Transverse colon (tissue), 4 donors: ENCODE data around the gene PREX1. TPM values are rescaled to one million over a fixed set of nuclear protein-coding genes. Genes with fewer than 3 reads are reported as not detected.
A peak's percentile ranks its signal among the peaks of the same experiment; 100 is the strongest.
"Not testable (repeated sequence)": the region's sequence is repeated elsewhere in the genome, so short reads cannot be mapped to it uniquely, and the experiment has no call there.

Experiments
- DNase-seq: peaks from one replicate; pipeline ENCODE4 v3.0.0-alpha.2; 2019
- H3K27ac ChIP-seq, 4 donors: fragments of 200-600 bp; sonication (generic); 2 replicates each; pipeline ENCODE4 v1.5.1; 2016 to 2018; ENCODE audit warnings: inconsistent platforms in 4 of 4
- H3K27me3 ChIP-seq: fragments of 200-600 bp; sonication (generic); 2 replicates; pipeline ENCODE4 v1.5.1; 2017; ENCODE audit warnings: inconsistent platforms
- H3K36me3 ChIP-seq, 4 donors: fragments of 200-600 bp; sonication (generic); 2 replicates each; pipeline ENCODE4 v1.5.1; 2017 to 2019; ENCODE audit warnings: inconsistent platforms in 4 of 4
- H3K4me1 ChIP-seq, 4 donors: fragments of 200-600 bp; sonication (generic); 2 replicates each; pipeline ENCODE4 v1.5.1; 2017 to 2020; ENCODE audit warnings: inconsistent platforms in 4 of 4
- H3K4me3 ChIP-seq, 4 donors: fragments of 200-600 bp; sonication (generic); 1 replicate in 1 of 4; 2 replicates in 3 of 4; pipeline versions ENCODE4 v1.5.1 to v1.6.1; 2017 to 2019; ENCODE audit warnings: inconsistent platforms in 4 of 4
- H3K9me3 ChIP-seq, 2 donors: fragments of 200-600 bp; sonication (generic); 2 replicates each; pipeline ENCODE4 v1.5.1; 2017 to 2019; ENCODE audit warnings: inconsistent platforms in 2 of 2
- EP300 ChIP-seq: sonication (generic); formaldehyde crosslinking; IDR thresholded peaks from one replicate; pipeline ENCODE4 v1.6.1; 2017; ENCODE audit warnings: antibody characterized with exemption, low read depth
- POLR2A ChIP-seq: fragments of 450-650 bp; IDR thresholded peaks from one replicate; pipeline ENCODE4 v1.6.1; 2016; ENCODE audit warnings: antibody characterized with exemption, mild to moderate bottlenecking, moderate library complexity
- POLR2AphosphoS5 ChIP-seq, 3 donors: sonication (generic); formaldehyde crosslinking; IDR thresholded peaks; one replicate each; pipeline ENCODE4 v1.6.1; 2016; ENCODE audit warnings: antibody characterized with exemption in 3 of 3
- WGBS, 2 donors: methylation state at CpG; one replicate each; pipeline ENCODE4 v1.1.5; 2018; ENCODE audit warnings: low coverage in 1 of 2; 5-methylcytosine and 5-hydroxymethylcytosine counted together
- in situ Hi-C, 4 donors: fragments of 200-750 bp; cut with MboI; loops; one replicate each; pipeline versions ENCODE4 v1.15.0 to v1.15.1; 2017; ENCODE audit warnings: low sequenced_read_pairs in 3 of 4, low pct_ligation_motif_present in 1 of 4, low pct_unique_long_range_greater_than_20kb in 1 of 4
- intact Hi-C: fragments of 100-400 bp; cut with DNase I; formaldehyde crosslinking; loops from one replicate; pipeline ENCODE4 v1.15.1; 2023; ENCODE audit warnings: low total_unique reads
- total RNA-seq, 4 donors: library from RNA; depleted of rRNA; stranded (reverse); fragments of >200 nt; gene quantifications; one replicate each; pipeline ENCODE4 v1.1.0, GENCODE V29; 2016
- TF ChIP-seq, protein P1 (sequence below), 5 experiments: fragments of 200-600 bp in 3 of 5; fragments of 450-650 bp in 2 of 5; sonication (generic) in 3 of 5; IDR thresholded peaks; 1 replicate in 2 of 5; 2 replicates in 3 of 5; pipeline ENCODE4 v1.5.1; 2016 to 2017; ENCODE audit warnings: antibody characterized with exemption in 5 of 5, inconsistent platforms in 3 of 5, mild to moderate bottlenecking in 2 of 5, moderate library complexity in 1 of 5

The PREX1 gene
- total RNA-seq, 4 donors from 2014 or later: 10.9 to 29.9 (median 16.6) TPM

- no peak overlapping the region for H3K4me3 ChIP-seq
- no peaks in the 10 kb centered on the region for H3K9me3 ChIP-seq
- in situ Hi-C loops: no loop called here
- intact Hi-C loops: no loop called here
- TF ChIP-seq POLR2AphosphoS5 (IDR thresholded peaks at IDR 0.05) (no peak), POLR2A (no peak), EP300 (no peak)
- TF ChIP-seq, protein P1, sequence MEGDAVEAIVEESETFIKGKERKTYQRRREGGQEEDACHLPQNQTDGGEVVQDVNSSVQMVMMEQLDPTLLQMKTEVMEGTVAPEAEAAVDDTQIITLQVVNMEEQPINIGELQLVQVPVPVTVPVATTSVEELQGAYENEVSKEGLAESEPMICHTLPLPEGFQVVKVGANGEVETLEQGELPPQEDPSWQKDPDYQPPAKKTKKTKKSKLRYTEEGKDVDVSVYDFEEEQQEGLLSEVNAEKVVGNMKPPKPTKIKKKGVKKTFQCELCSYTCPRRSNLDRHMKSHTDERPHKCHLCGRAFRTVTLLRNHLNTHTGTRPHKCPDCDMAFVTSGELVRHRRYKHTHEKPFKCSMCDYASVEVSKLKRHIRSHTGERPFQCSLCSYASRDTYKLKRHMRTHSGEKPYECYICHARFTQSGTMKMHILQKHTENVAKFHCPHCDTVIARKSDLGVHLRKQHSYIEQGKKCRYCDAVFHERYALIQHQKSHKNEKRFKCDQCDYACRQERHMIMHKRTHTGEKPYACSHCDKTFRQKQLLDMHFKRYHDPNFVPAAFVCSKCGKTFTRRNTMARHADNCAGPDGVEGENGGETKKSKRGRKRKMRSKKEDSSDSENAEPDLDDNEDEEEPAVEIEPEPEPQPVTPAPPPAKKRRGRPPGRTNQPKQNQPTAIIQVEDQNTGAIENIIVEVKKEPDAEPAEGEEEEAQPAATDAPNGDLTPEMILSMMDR (IDR thresholded peaks at IDR 0.05): no peak
- H3K36me3 ChIP-seq: no peaks in the 10 kb centered on the region
- peak overlapping the region; percentile 12 to 37 (median 30) for H3K27ac ChIP-seq
- DNase-seq: no peak
- WGBS, 2 donors: 55 to 80% methylated on average over 6 to 7 of the region's 7 CpGs
- peaks cover 0 to 13% (median 0%) of the 10 kb centered on the region in 4 donors for H3K4me1 ChIP-seq
- no peaks in the 10 kb centered on the region for H3K27me3 ChIP-seq
Observed at GRCh38 chr20:48759631-48760245, 68.1 kb downstream of the PREX1 start.

DNA sequence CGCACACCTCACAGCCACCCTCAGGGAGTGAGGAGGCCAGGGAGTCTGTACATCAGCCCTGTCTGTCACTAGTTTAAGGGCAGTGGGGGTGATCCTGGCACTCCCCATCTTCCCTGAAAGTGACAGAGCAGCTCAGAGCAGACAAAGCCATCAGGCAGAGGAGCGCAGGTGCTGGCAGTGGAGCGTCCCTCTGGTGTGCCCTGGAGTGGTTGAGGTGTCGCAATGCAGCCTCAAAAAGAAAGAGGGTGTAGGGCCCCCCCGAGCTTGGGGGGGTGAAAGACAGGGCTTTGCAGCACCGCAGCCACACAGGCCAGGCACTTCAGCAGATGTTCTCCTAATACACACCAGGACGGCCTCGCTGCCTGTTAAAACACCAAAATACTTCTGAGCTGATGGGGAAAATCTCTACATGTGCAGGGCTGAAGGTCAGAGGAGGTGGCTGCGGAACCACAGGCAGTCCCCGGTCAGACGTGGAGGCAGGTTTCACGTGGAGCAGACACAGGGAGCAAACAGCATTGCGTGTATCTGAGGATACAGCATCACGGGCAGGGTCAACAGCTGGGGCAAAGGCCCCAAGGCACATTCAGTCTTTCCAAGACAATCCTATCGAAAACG, 69.5 kb downstream of the PREX1 start:
- Histone ChIP-seq H3K4me1 (peaks cover 0 to 13% (median 0%) of the 10 kb centered on the region in 4 donors), H3K36me3 (no peaks in the 10 kb centered on the region), H3K27ac (no peak overlapping the region), H3K27me3 (no peaks in the 10 kb centered on the region), H3K9me3 (no peaks in the 10 kb centered on the region), H3K4me3 (no peak overlapping the region)
- TF ChIP-seq, protein P1 (IDR thresholded peaks at IDR 0.05): no peak
- TF ChIP-seq POLR2AphosphoS5 (IDR thresholded peaks at IDR 0.05): no peak
- TF ChIP-seq EP300: no peak
- TF ChIP-seq POLR2A: no peak
- intact Hi-C loops: no loop called here
- WGBS, 2 donors: 83% methylated on average over 15 of the region's 16 CpGs; no CpG with 5 or more reads in 1 of the 2 donors
- DNase-seq: peak; percentile 33
- in situ Hi-C loops: no loop called here

- H3K27me3 ChIP-seq, intact Hi-C loops: not testable (repeated sequence)
Observed at GRCh38 chr20:48756774-48757173, 71.0 kb downstream of the PREX1 start.

DNA sequence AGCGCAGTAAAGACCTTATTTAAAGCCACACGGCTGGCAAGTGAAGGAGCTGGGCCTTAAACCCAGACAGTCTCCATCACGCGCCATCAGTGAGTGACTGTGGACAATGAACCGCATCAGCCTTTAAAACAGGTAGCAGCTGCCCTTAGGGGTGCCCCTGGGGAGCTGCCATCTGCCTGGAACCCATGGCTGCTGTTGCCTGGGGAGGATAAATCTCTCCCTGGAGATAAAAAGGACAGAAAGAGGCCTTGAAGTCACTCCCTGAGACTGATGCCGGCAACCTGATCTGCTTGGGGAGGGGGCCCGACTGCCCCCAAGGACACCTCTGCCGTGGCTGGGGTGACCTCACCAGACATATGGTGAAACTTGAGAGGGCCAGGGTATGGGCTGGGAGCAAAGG, 73.5 kb downstream of the PREX1 start:
- no peaks in the 10 kb centered on the region for H3K9me3 ChIP-seq
- DNase-seq: no peak
- H3K36me3 ChIP-seq: no peaks in the 10 kb centered on the region
- peaks cover 0 to 9% (median 3%) of the 10 kb centered on the region in 4 donors for H3K4me1 ChIP-seq
- H3K27ac ChIP-seq: no peak overlapping the region
- TF ChIP-seq, protein P1 (IDR thresholded peaks at IDR 0.05): no peak
- TF ChIP-seq EP300 (no peak), POLR2A (no peak), POLR2AphosphoS5 (IDR thresholded peaks at IDR 0.05) (no peak)
- H3K4me3 ChIP-seq: no peak overlapping the region
- in situ Hi-C loops (no loop called here), intact Hi-C loops (no loop called here)
- H3K27me3 ChIP-seq: no peaks in the 10 kb centered on the region
- 74 to 100% methylated on average over 1 to 8 of the region's 8 CpGs for WGBS, 2 donors

More at GRCh38 chr20:48756774-48757173, 71.0 kb downstream of the PREX1 start:
- 83 to 100% methylated on average over 1 to 6 of the region's 6 CpGs for WGBS, 2 donors
- H3K9me3 ChIP-seq, H3K4me3 ChIP-seq, in situ Hi-C loops, H3K36me3 ChIP-seq, DNase-seq, H3K27ac ChIP-seq: not testable (repeated sequence)
- H3K4me1 ChIP-seq: peaks cover 0 to 13% (median 1%) of the 10 kb centered on the region in 4 donors
